HEK293 (cell line): ENCODE measurements around the gene SLC5A9.

ENCODE experiments used
- CTCF ChIA-PET: fragments of 350-600 bp; formaldehyde crosslinking; extraction: SDS; loops from one replicate; lab custom pipeline; 2021; ENCODE audit warnings: antibody characterized with exemption; lab: Yijun Ruan, JAX
- POLR2A ChIA-PET: fragments of 300-600 bp; formaldehyde crosslinking; extraction: SDS; loops from one replicate; lab custom pipeline; 2020; ENCODE audit warnings: antibody characterized with exemption, inconsistent platforms; lab: Yijun Ruan, JAX
- H3K27ac ChIP-seq: fragments of 200-500 bp; sonication (Bioruptor generic); 2 replicates; pipeline ENCODE4 v1.5.1; 2014; ENCODE audit warnings: low read depth, low read length, control low read depth, inconsistent platforms; ENCODE audit errors: extremely low read depth
- H3K36me3 ChIP-seq, 2 experiments: fragments of 200-500 bp in 1 of 2; sonication (Bioruptor generic) in 1 of 2; 1 replicate in 1 of 2; 2 replicates in 1 of 2; pipeline ENCODE4 v1.5.1; 2014 to 2017; ENCODE audit warnings: inconsistent platforms in 2 of 2, low read length in 2 of 2; ENCODE audit not compliant: control insufficient read depth in 2 of 2, insufficient read depth in 1 of 2
- H3K4me1 ChIP-seq: fragments of 200-500 bp; sonication (Bioruptor generic); 2 replicates; pipeline ENCODE4 v1.5.1; 2014; ENCODE audit warnings: mild to moderate bottlenecking, low read length, inconsistent platforms; ENCODE audit not compliant: control insufficient read depth, insufficient read depth
- H3K4me3 ChIP-seq: 2 replicates; pipeline ENCODE4 v1.5.1; 2011; ENCODE audit warnings: low read depth, mild to moderate bottlenecking, control low read depth, low read length, moderate library complexity
- H3K9me3 ChIP-seq: fragments of 200-500 bp; sonication (Bioruptor generic); 2 replicates; pipeline ENCODE4 v1.5.1; 2014; ENCODE audit warnings: low read depth, low read length, inconsistent platforms; ENCODE audit not compliant: control insufficient read depth, insufficient read depth
- FEZF1 ChIP-seq: fragments of 450-650 bp; formaldehyde crosslinking; IDR thresholded peaks from 2 replicates; pipeline ENCODE4 v1.5.1; 2016; ENCODE audit warnings: missing biosample characterization, missing genetic modification characterization
- GFI1B ChIP-seq: fragments of 450-650 bp; formaldehyde crosslinking; IDR thresholded peaks from 2 replicates; pipeline ENCODE4 v1.5.1; 2016; ENCODE audit warnings: missing biosample characterization, missing genetic modification characterization
- GLIS2 ChIP-seq: fragments of 450-650 bp; formaldehyde crosslinking; IDR thresholded peaks from 2 replicates; pipeline ENCODE4 v1.5.1; 2016; ENCODE audit warnings: missing biosample characterization, missing genetic modification characterization
- SP7 ChIP-seq: fragments of 450-650 bp; formaldehyde crosslinking; IDR thresholded peaks from 2 replicates; pipeline ENCODE4 v1.5.1; 2016; ENCODE audit warnings: missing biosample characterization, missing genetic modification characterization
- ZNF112 ChIP-seq: fragments of 450-650 bp; formaldehyde crosslinking; IDR thresholded peaks from 2 replicates; pipeline ENCODE4 v1.5.0; 2017; ENCODE audit warnings: missing biosample characterization, missing genetic modification characterization
- ZNF157 ChIP-seq: fragments of 450-650 bp; formaldehyde crosslinking; IDR thresholded peaks from 2 replicates; pipeline ENCODE4 v1.5.1; 2016; ENCODE audit warnings: missing biosample characterization, missing genetic modification characterization
- ZNF214 ChIP-seq: fragments of 450-650 bp; formaldehyde crosslinking; IDR thresholded peaks from 2 replicates; pipeline ENCODE4 v1.5.1; 2017; ENCODE audit warnings: missing biosample characterization, mild to moderate bottlenecking, missing genetic modification characterization, borderline replicate concordance
- ZNF341 ChIP-seq: fragments of 450-650 bp; formaldehyde crosslinking; IDR thresholded peaks from 2 replicates; pipeline ENCODE4; 2016; ENCODE audit warnings: low read depth, missing biosample characterization, missing genetic modification characterization
- ZNF366 ChIP-seq: fragments of 450-650 bp; formaldehyde crosslinking; conservative IDR thresholded peaks from 2 replicates; pipeline ENCODE4 v1.5.1; 2016; ENCODE audit warnings: missing biosample characterization, missing genetic modification characterization
- ZNF510 ChIP-seq: fragments of 450-650 bp; formaldehyde crosslinking; IDR thresholded peaks from 2 replicates; pipeline ENCODE4 v1.5.1; 2018; ENCODE audit warnings: mild to moderate bottlenecking, missing genetic modification characterization, missing biosample characterization; ENCODE audit not compliant: insufficient replicate concordance
- ZNF555 ChIP-seq: fragments of 450-650 bp; formaldehyde crosslinking; conservative IDR thresholded peaks from 2 replicates; pipeline ENCODE4 v1.5.1; 2017; ENCODE audit warnings: missing biosample characterization, mild to moderate bottlenecking, missing genetic modification characterization, inconsistent platforms
- ZNF571 ChIP-seq: fragments of 450-650 bp; formaldehyde crosslinking; IDR thresholded peaks from 2 replicates; pipeline ENCODE4 v1.5.0; 2017; ENCODE audit warnings: missing biosample characterization, missing genetic modification characterization
- ZNF660 ChIP-seq: fragments of 450-650 bp; IDR thresholded peaks from 2 replicates; pipeline ENCODE4 v1.5.1; 2018; ENCODE audit warnings: missing biosample characterization, mild to moderate bottlenecking, missing genetic modification characterization
- ZNF707 ChIP-seq: fragments of 450-650 bp; formaldehyde crosslinking; IDR thresholded peaks from 2 replicates; pipeline ENCODE4 v1.5.1; 2016; ENCODE audit warnings: missing biosample characterization, missing genetic modification characterization
- TF ChIP-seq, protein P1 (sequence below): fragments of 450-650 bp; formaldehyde crosslinking; IDR thresholded peaks from 2 replicates; pipeline ENCODE4 v1.5.1; 2017; ENCODE audit warnings: missing biosample characterization, missing genetic modification characterization
- TF ChIP-seq, protein P2 (sequence below): fragments of 450-650 bp; formaldehyde crosslinking; IDR thresholded peaks from 2 replicates; pipeline ENCODE4 v1.5.1; 2016; ENCODE audit warnings: missing biosample characterization, missing genetic modification characterization
- TF ChIP-seq, protein P3 (sequence below): IDR thresholded peaks from 2 replicates; pipeline ENCODE4 v1.6.1; 2011; ENCODE audit warnings: mild to moderate bottlenecking, low read depth, low read length, borderline replicate concordance
- TF ChIP-seq, protein P4 (sequence below): fragments of 450-650 bp; formaldehyde crosslinking; IDR thresholded peaks from 2 replicates; pipeline ENCODE4 v1.5.1; 2016; ENCODE audit warnings: missing biosample characterization, missing genetic modification characterization
- TF ChIP-seq, protein P5 (sequence below): fragments of 450-650 bp; formaldehyde crosslinking; IDR thresholded peaks from 2 replicates; pipeline ENCODE4 v1.5.1; 2016; ENCODE audit warnings: missing biosample characterization, missing genetic modification characterization
- TF ChIP-seq, protein P6 (sequence below): fragments of 450-650 bp; formaldehyde crosslinking; IDR thresholded peaks from 2 replicates; pipeline ENCODE4 v1.5.1; 2016; ENCODE audit warnings: missing biosample characterization, missing genetic modification characterization
- TF ChIP-seq, protein P7 (sequence below): fragments of 450-650 bp; formaldehyde crosslinking; IDR thresholded peaks from 2 replicates; pipeline ENCODE4 v1.5.1; 2016; ENCODE audit warnings: missing biosample characterization, missing genetic modification characterization

Gene SLC5A9

DNA sequence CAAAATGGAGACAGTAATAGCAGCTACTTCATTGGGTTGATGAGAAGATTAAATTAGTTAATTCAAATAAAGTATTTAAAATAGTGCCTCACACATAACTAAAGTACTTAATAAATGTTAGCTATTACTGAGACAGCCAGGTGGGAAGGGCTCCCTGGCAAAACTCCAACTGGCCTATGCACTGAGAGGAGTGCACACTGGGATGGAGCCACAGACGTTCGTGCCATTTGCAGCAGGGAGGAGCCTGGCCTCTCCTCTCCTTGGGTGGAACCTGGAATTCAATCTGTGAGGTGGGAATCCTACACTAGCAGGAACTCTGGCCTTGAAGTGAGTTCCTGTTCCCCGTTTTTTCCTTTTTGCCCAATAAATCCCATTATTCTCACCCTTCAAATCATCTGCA lies 28.1 kb downstream of the SLC5A9 start (continued):
- TF ChIP-seq, protein P1, sequence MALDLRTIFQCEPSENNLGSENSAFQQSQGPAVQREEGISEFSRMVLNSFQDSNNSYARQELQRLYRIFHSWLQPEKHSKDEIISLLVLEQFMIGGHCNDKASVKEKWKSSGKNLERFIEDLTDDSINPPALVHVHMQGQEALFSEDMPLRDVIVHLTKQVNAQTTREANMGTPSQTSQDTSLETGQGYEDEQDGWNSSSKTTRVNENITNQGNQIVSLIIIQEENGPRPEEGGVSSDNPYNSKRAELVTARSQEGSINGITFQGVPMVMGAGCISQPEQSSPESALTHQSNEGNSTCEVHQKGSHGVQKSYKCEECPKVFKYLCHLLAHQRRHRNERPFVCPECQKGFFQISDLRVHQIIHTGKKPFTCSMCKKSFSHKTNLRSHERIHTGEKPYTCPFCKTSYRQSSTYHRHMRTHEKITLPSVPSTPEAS, result no peak
- TF ChIP-seq, protein P2, sequence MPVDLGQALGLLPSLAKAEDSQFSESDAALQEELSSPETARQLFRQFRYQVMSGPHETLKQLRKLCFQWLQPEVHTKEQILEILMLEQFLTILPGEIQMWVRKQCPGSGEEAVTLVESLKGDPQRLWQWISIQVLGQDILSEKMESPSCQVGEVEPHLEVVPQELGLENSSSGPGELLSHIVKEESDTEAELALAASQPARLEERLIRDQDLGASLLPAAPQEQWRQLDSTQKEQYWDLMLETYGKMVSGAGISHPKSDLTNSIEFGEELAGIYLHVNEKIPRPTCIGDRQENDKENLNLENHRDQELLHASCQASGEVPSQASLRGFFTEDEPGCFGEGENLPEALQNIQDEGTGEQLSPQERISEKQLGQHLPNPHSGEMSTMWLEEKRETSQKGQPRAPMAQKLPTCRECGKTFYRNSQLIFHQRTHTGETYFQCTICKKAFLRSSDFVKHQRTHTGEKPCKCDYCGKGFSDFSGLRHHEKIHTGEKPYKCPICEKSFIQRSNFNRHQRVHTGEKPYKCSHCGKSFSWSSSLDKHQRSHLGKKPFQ, result no peak
- no peak for TF ChIP-seq ZNF341 (tag by site-specific recombination)

DNA sequence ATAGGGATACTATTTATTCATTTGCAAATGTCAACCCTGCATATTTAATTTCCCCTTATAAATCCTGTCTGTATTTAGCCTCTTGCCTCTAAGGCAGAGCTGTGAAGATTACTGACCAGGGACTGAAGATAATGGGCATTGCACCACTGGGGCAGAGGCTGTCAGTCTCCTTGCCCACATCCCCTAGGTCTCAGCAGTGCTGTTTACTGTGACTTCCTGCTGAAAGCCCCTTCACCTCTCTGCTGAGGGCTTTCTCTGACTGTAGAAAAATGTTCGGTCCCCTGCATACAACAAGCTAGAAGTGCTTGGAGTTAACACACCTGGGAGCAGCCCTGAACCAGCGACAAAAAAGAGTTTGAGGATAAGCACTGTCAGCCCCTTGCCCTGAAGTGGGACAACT lies 28.8 kb downstream of the SLC5A9 start:
- POLR2A ChIA-PET, result no interaction called here
- Histone ChIP-seq H3K9me3 (no peaks in the 10 kb centered on the region), H3K27ac (no peak overlapping the region), H3K36me3 (no peaks in the 10 kb centered on the region), H3K4me3 (no peak overlapping the region), H3K4me1 (no peaks in the 10 kb centered on the region)
- no peak for TF ChIP-seq ZNF112 (tag by site-specific recombination)
- TF ChIP-seq ZNF660 (tag by site-specific recombination), result no peak
- no peak for TF ChIP-seq GLIS2
- TF ChIP-seq ZNF555 (tag by site-specific recombination), result no peak
- TF ChIP-seq, protein P3, sequence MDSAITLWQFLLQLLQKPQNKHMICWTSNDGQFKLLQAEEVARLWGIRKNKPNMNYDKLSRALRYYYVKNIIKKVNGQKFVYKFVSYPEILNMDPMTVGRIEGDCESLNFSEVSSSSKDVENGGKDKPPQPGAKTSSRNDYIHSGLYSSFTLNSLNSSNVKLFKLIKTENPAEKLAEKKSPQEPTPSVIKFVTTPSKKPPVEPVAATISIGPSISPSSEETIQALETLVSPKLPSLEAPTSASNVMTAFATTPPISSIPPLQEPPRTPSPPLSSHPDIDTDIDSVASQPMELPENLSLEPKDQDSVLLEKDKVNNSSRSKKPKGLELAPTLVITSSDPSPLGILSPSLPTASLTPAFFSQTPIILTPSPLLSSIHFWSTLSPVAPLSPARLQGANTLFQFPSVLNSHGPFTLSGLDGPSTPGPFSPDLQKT, result no peak
- TF ChIP-seq ZNF571 (tag by site-specific recombination), result no peak
- TF ChIP-seq ZNF157 (tag by site-specific recombination), result no peak
- TF ChIP-seq FEZF1 (tag by site-specific recombination), result no peak
- no peak for TF ChIP-seq SP7 (tag by site-specific recombination)
- TF ChIP-seq ZNF214, result no peak
- CTCF ChIA-PET, result interaction anchor here (0.6 to 1.6 kb wide), 5 partner anchors 15 to 791 kb away, joined by 3 read pairs; no protein-coding TSS in a partner anchor

DNA sequence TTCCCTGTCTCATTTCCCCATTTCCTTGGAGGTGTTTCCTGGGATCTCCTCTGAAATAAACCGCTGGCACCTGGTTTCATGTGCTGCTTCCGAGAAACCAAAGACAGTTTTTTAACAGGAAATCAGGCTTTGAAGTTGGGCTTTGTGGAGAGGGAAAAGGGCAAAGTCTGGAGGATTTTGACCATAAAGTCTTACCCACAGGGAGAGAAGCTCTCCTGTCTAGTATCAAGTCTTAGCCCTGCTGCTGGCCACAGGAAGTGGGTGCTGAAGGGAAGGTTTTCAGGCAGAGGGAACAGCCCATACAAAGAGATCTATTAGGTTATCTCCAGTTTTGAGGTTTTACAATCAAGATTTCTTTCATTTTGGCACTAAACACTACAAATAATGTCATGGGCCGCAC lies 29.3 kb downstream of the SLC5A9 start:
- H3K4me3 ChIP-seq, result no peak overlapping the region
- ChIA-PET CTCF (interaction anchor here (0.6 to 1.6 kb wide), 5 partner anchors 12 to 791 kb away, joined by 3 to 4 read pairs (median 3); no protein-coding TSS in a partner anchor), POLR2A (no interaction called here)
- no peaks in the 10 kb centered on the region for H3K36me3 ChIP-seq
- H3K4me1 ChIP-seq, result no peaks in the 10 kb centered on the region
- no peaks in the 10 kb centered on the region for H3K9me3 ChIP-seq
- no peak overlapping the region for H3K27ac ChIP-seq
- TF ChIP-seq, protein P4, sequence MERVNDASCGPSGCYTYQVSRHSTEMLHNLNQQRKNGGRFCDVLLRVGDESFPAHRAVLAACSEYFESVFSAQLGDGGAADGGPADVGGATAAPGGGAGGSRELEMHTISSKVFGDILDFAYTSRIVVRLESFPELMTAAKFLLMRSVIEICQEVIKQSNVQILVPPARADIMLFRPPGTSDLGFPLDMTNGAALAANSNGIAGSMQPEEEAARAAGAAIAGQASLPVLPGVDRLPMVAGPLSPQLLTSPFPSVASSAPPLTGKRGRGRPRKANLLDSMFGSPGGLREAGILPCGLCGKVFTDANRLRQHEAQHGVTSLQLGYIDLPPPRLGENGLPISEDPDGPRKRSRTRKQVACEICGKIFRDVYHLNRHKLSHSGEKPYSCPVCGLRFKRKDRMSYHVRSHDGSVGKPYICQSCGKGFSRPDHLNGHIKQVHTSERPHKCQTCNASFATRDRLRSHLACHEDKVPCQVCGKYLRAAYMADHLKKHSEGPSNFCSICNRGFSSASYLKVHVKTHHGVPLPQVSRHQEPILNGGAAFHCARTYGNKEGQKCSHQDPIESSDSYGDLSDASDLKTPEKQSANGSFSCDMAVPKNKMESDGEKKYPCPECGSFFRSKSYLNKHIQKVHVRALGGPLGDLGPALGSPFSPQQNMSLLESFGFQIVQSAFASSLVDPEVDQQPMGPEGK (tag by site-specific recombination), result no peak
- TF ChIP-seq, protein P5, sequence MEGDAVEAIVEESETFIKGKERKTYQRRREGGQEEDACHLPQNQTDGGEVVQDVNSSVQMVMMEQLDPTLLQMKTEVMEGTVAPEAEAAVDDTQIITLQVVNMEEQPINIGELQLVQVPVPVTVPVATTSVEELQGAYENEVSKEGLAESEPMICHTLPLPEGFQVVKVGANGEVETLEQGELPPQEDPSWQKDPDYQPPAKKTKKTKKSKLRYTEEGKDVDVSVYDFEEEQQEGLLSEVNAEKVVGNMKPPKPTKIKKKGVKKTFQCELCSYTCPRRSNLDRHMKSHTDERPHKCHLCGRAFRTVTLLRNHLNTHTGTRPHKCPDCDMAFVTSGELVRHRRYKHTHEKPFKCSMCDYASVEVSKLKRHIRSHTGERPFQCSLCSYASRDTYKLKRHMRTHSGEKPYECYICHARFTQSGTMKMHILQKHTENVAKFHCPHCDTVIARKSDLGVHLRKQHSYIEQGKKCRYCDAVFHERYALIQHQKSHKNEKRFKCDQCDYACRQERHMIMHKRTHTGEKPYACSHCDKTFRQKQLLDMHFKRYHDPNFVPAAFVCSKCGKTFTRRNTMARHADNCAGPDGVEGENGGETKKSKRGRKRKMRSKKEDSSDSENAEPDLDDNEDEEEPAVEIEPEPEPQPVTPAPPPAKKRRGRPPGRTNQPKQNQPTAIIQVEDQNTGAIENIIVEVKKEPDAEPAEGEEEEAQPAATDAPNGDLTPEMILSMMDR (tag by site-specific recombination), result no peak
- TF ChIP-seq ZNF707 (tag by site-specific recombination), result no peak
- no peak for TF ChIP-seq ZNF510
- TF ChIP-seq, protein P6, sequence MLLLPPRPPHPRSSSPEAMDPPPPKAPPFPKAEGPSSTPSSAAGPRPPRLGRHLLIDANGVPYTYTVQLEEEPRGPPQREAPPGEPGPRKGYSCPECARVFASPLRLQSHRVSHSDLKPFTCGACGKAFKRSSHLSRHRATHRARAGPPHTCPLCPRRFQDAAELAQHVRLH (tag by site-specific recombination), result no peak
- TF ChIP-seq, protein P7, sequence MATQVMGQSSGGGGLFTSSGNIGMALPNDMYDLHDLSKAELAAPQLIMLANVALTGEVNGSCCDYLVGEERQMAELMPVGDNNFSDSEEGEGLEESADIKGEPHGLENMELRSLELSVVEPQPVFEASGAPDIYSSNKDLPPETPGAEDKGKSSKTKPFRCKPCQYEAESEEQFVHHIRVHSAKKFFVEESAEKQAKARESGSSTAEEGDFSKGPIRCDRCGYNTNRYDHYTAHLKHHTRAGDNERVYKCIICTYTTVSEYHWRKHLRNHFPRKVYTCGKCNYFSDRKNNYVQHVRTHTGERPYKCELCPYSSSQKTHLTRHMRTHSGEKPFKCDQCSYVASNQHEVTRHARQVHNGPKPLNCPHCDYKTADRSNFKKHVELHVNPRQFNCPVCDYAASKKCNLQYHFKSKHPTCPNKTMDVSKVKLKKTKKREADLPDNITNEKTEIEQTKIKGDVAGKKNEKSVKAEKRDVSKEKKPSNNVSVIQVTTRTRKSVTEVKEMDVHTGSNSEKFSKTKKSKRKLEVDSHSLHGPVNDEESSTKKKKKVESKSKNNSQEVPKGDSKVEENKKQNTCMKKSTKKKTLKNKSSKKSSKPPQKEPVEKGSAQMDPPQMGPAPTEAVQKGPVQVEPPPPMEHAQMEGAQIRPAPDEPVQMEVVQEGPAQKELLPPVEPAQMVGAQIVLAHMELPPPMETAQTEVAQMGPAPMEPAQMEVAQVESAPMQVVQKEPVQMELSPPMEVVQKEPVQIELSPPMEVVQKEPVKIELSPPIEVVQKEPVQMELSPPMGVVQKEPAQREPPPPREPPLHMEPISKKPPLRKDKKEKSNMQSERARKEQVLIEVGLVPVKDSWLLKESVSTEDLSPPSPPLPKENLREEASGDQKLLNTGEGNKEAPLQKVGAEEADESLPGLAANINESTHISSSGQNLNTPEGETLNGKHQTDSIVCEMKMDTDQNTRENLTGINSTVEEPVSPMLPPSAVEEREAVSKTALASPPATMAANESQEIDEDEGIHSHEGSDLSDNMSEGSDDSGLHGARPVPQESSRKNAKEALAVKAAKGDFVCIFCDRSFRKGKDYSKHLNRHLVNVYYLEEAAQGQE (tag by site-specific recombination), result peak; percentile 48; the same call in 1 of the 2 replicates
- TF ChIP-seq ZNF366 (tag by site-specific recombination), result no peak
- no peak for TF ChIP-seq GFI1B (tag by site-specific recombination)
- TF ChIP-seq, all 188 proteins: peak for 1
